Body of pancreas (tissue), 4 donors: ENCODE results near the gene RHBDF1.

Source experiments
- POLR2A ChIP-seq, 3 donors: fragments of 450-650 bp; IDR thresholded peaks; one replicate each; pipeline ENCODE4 v1.6.1; 2016; ENCODE audit warnings: antibody characterized with exemption in 3 of 3, mild to moderate bottlenecking in 2 of 3
- TF ChIP-seq, protein P1 (sequence below), 7 experiments: fragments of 450-650 bp in 4 of 7; fragments of 200-600 bp in 3 of 7; sonication (generic) in 3 of 7; IDR thresholded peaks; one replicate each; pipeline ENCODE4 v1.5.1; 2016 to 2019; ENCODE audit warnings: antibody characterized with exemption in 7 of 7

GRCh38 chr16:83781-84615, 11.6 kb upstream of the RHBDF1 start:
- no peak for TF ChIP-seq POLR2A (IDR thresholded peaks at IDR 0.05)
- TF ChIP-seq, protein P1, sequence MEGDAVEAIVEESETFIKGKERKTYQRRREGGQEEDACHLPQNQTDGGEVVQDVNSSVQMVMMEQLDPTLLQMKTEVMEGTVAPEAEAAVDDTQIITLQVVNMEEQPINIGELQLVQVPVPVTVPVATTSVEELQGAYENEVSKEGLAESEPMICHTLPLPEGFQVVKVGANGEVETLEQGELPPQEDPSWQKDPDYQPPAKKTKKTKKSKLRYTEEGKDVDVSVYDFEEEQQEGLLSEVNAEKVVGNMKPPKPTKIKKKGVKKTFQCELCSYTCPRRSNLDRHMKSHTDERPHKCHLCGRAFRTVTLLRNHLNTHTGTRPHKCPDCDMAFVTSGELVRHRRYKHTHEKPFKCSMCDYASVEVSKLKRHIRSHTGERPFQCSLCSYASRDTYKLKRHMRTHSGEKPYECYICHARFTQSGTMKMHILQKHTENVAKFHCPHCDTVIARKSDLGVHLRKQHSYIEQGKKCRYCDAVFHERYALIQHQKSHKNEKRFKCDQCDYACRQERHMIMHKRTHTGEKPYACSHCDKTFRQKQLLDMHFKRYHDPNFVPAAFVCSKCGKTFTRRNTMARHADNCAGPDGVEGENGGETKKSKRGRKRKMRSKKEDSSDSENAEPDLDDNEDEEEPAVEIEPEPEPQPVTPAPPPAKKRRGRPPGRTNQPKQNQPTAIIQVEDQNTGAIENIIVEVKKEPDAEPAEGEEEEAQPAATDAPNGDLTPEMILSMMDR (IDR thresholded peaks at IDR 0.05) = no peak
